ENCODE data around the gene ZNRF3.

Gene ZNRF3

DNA sequence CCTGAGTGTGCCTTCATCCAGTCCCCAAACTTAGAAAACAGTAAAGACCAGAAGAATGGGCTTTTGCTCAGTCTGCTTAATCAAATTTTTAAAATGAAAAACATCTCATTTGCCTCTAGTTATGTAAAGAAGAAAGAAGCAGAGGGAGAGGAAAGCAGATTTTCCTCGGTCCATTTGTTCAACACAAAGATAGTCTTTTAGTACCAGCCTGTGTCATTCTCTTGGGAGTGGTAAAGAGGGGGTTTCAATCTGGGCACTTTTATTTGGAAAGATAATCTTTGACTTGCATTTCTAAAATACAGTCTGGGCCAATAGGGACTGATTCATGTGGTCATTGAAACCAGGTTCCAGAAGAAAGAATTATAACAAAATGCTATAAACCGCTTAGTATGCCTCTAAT is 218.9 kb downstream of the ZNRF3 start:
- TF ChIP-seq, protein P1, sequence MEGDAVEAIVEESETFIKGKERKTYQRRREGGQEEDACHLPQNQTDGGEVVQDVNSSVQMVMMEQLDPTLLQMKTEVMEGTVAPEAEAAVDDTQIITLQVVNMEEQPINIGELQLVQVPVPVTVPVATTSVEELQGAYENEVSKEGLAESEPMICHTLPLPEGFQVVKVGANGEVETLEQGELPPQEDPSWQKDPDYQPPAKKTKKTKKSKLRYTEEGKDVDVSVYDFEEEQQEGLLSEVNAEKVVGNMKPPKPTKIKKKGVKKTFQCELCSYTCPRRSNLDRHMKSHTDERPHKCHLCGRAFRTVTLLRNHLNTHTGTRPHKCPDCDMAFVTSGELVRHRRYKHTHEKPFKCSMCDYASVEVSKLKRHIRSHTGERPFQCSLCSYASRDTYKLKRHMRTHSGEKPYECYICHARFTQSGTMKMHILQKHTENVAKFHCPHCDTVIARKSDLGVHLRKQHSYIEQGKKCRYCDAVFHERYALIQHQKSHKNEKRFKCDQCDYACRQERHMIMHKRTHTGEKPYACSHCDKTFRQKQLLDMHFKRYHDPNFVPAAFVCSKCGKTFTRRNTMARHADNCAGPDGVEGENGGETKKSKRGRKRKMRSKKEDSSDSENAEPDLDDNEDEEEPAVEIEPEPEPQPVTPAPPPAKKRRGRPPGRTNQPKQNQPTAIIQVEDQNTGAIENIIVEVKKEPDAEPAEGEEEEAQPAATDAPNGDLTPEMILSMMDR (IDR thresholded peaks at IDR 0.05), result no peak

DNA sequence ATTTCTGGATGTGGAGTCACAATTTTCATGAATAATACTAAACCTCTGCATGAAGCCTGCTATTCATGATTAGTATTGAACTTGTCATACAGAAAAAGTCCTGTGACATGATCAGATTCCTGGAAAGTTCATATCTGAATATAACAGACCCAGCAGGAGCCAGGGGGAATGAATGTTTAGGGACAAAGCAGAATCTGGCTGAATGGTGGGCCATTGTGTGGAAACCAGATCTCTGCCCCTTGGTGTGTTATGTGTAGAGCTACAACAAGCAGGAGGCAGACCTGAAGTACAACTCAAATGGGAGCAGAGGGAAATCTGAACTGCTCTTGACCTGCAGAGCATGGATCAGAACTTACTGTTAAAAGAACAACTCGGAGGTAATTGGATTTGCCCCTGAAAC is 219.7 kb downstream of the ZNRF3 start:
- TF ChIP-seq, protein P1 (IDR thresholded peaks at IDR 0.05), result no peak

DNA sequence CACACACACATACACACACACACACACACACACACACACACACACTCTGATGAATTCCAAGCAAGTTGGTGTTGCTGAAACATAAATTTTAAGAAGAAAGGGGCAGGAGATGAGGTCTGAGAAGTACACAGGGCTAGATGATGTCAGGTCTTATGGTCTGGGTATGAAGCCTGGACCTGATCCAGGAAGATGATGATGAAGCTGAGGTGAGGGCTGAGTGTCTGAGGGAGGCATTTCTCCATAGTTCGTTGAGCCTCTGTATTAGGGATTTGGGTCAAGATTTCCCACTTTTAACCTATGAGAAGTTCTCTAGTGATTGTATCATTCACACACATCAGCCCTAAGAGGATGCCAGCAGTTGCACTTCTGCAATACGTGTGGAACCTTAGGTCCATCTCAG is 222.1 kb downstream of the ZNRF3 start:
- TF ChIP-seq, protein P1 (IDR thresholded peaks at IDR 0.05), result no peak

DNA sequence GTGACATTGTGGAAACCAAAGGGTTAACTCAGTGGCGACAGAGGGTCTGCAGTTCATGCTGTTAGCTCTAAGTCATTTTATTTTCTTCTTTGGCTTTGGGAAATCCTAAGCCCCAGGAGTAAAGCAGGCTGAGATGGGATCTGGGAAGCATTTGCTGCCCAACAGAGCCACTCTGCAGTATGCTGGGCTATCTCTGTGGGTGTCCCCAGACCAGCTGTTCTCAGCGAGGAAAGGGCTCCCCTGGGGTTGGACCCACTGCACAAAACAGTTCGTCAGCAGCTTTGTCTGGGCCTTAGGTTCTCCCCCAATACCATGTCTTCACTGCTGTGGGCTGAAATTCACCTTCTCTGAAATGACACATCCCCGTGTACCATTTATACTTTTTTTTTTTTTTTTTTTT is 223.5 kb downstream of the ZNRF3 start:
- TF ChIP-seq, protein P1 (IDR thresholded peaks at IDR 0.05), result no peak
